Mucosa of stomach (tissue), 1 donor: ENCODE data around the gene MMP12.
"Not testable (repeated sequence)": the region's sequence is repeated elsewhere in the genome, so short reads cannot be mapped to it uniquely, and the experiment has no call there.

Experiments
- H3K27me3 ChIP-seq: one replicate; pipeline ENCODE4 v1.7.0; 2013; ENCODE audit warnings: mild to moderate bottlenecking, low read length; ENCODE audit not compliant: control insufficient read depth, insufficient read depth
- H3K36me3 ChIP-seq: one replicate; pipeline ENCODE4 v1.7.0; 2013; ENCODE audit warnings: low read length; ENCODE audit not compliant: control insufficient read depth, insufficient read depth
- H3K4me1 ChIP-seq: one replicate; pipeline ENCODE4 v1.7.0; 2013; ENCODE audit warnings: mild to moderate bottlenecking, low read length; ENCODE audit not compliant: control insufficient read depth, insufficient read depth
- H3K4me3 ChIP-seq: one replicate; pipeline ENCODE4 v1.7.0; 2013; ENCODE audit warnings: low read length
- H3K9ac ChIP-seq: one replicate; pipeline ENCODE4 v1.7.0; 2013; ENCODE audit warnings: mild to moderate bottlenecking, low read length, moderate library complexity
- H3K9me3 ChIP-seq: one replicate; pipeline ENCODE4 v1.7.0; 2013; ENCODE audit warnings: mild to moderate bottlenecking, low read length, moderate library complexity; ENCODE audit not compliant: control insufficient read depth
- donor health status: Pancreatic carcinoma.

Gene MMP12

GRCh38 chr11:102874852-102875251, at the start of gene MMP12:
MMP12 (minus strand) TSS chr11:102874982; CDS start chr11:102874937, 45 bp downstream.
- Histone ChIP-seq H3K9ac (no peak within 1 kb of the TSS), H3K9me3 (no peaks in the 10 kb centered on the region), H3K27me3 (no peaks in the 10 kb centered on the region), H3K36me3 (no peaks in the 10 kb centered on the region), H3K4me1 (no peaks in the 10 kb centered on the region), H3K4me3 (no peak within 1 kb of the TSS)

- no peaks in the 10 kb centered on the region for H3K9me3 ChIP-seq
Observed at GRCh38 chr11:102921587-102922220, 46.9 kb upstream of the MMP12 start.

DNA sequence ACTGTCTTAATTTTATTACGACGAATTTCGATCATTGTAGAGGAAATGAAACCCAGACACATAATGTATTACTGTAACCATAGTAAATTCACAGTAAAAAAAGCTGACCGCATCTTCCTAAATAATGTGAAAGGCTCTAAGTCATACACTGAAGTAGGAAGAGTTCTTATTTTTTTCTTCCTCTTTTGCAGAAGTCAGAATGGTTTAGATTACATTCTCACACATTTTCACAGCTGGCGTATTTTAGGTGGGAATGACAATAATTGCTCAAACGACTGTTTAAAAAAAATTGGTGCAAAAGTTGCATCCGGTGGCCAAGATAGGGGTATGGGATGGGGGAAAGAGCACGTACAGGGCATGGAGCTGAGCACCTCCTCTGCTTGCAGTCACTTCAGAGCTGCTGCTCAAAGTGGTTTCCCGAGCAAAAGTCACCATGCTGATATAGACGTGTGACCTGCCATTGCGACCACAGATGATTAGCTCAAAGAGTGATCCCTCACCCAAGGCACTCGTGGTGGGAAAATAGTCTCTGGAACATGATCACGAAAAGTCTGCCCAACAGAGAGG, 45.4 kb upstream of the MMP12 start:
- peaks cover 18% of the 10 kb centered on the region for H3K4me1 ChIP-seq
- no peaks in the 10 kb centered on the region for H3K36me3 ChIP-seq

More at GRCh38 chr11:102921587-102922220, 46.9 kb upstream of the MMP12 start:
- no peaks in the 10 kb centered on the region for H3K27me3 ChIP-seq
- H3K9ac ChIP-seq: no peak overlapping the region
- no peaks in the 10 kb centered on the region for H3K36me3 ChIP-seq
- no peak overlapping the region for H3K4me3 ChIP-seq
- peaks cover 31% of the 10 kb centered on the region for H3K4me1 ChIP-seq

DNA sequence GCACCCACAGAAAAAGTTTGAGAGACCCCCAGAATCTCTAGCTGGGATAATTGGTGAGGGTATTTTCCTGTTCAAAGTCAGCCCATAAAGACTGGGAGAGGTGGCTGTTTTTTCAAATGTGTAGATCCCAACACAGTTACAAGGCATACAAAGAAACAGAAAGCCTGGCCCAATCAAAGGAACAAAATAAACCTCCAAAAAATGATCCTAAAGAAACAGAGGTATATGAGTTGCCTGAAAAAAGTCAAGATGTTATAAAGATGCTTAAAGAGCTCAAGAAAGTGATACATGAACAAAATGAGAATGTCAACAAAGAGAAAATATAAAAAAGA, 40.2 kb upstream of the MMP12 start:
- Histone ChIP-seq H3K4me3 (no peak overlapping the region), H3K4me1 (peaks cover 13% of the 10 kb centered on the region), H3K9me3 (no peaks in the 10 kb centered on the region), H3K9ac (no peak overlapping the region), H3K27me3 (no peaks in the 10 kb centered on the region), H3K36me3 (no peaks in the 10 kb centered on the region)

More for the DNA sequence above, 45.4 kb upstream of the MMP12 start:
- Histone ChIP-seq H3K27me3 (no peaks in the 10 kb centered on the region), H3K4me3 (no peak overlapping the region), H3K9ac (no peak overlapping the region), H3K9me3 (no peaks in the 10 kb centered on the region)

DNA sequence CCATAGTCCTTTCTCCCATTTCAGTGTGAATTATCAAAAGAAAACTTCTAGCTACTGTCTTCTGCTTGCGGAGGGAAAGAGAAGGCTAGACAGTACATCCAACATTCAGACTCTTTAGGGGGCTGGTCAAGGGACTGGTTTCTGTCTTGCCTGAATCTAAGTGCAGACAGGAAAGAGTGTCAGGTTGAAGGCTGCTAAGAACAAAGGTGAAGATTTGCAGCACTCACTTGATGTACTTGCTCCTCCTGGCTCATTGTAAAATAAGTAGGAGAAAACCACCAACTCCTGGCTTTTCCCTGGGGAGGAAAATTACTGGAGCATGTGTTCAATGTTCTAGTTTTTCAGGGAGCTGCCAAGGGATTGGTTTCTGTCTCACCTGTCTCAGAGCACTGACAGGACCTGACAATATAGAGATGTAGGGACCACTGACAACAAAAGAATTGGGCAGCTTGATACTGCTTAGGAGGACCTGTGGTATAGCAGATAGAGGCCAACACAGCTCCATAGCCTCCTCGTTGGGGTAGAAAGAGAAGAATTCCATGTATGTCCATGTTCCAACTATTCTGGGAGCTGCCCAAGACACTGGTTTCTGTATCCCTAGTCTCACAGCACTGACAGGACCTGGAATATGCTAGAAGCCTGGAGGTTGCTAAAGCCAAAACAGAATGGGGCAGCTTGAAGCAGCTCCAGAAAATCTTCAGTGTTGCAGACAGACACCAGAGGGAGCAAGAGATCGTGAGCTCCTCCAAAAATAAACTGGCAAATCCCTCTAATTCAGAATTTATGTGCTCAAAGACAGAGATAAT, 39.7 kb upstream of the MMP12 start:
- Histone ChIP-seq H3K9me3 (no peaks in the 10 kb centered on the region), H3K27me3 (no peaks in the 10 kb centered on the region), H3K4me1 (peaks cover 13% of the 10 kb centered on the region), H3K9ac (no peak overlapping the region), H3K36me3 (no peaks in the 10 kb centered on the region), H3K4me3 (no peak overlapping the region)

DNA sequence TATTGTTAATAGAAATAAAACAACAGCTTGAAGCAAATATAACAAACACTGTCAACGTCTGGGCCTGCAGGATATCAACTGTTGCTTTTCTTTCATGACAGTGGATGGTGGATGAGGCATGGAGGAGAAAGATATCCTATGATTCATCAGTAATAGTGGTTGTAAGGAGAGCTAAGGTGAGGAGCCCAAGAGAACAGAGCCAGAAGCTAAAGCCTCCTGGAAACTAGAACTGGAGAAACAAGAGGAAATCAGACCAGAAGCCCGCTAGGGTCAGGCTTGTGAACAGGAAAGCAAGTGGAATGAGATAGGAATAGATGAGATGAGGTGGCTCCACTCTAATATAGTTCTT, 37.7 kb upstream of the MMP12 start:
- Histone ChIP-seq H3K9ac (no peak overlapping the region), H3K9me3 (no peaks in the 10 kb centered on the region), H3K4me3 (no peak overlapping the region), H3K4me1 (peaks cover 13% of the 10 kb centered on the region), H3K36me3 (no peaks in the 10 kb centered on the region), H3K27me3 (no peaks in the 10 kb centered on the region)

GRCh38 chr11:102911758-102912481, 37.1 kb upstream of the MMP12 start:
- Histone ChIP-seq H3K4me1 (peaks cover 13% of the 10 kb centered on the region), H3K27me3 (no peaks in the 10 kb centered on the region), H3K4me3 (no peak overlapping the region), H3K9me3 (no peaks in the 10 kb centered on the region), H3K36me3 (no peaks in the 10 kb centered on the region), H3K9ac (no peak overlapping the region)

DNA sequence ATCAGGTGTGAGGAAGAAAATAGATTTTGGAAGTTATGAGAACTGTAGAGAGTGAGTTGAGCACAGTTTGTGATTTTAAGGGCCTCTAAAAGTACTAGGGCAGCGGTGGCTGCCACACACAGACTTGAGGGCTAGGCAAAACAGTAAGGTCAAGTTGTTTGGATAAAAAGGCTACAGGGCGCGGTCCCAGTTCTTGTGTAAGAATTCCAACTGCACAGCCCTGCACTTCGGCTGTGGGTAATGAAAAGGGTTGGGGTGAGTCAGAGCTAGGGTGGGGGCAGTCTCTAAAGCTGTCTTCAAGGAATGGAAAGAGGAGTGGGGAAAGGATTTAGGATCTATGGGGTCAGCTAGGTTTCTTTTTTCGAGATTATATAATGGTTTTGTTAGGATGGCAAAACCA, 31.1 kb upstream of the MMP12 start:
- H3K27me3 ChIP-seq, H3K4me1 ChIP-seq: not testable (repeated sequence)

GRCh38 chr11:102903895-102904294, 29.1 kb upstream of the MMP12 start:
- H3K27me3 ChIP-seq, H3K36me3 ChIP-seq, H3K9me3 ChIP-seq, H3K4me1 ChIP-seq, H3K9ac ChIP-seq, H3K4me3 ChIP-seq: not testable (repeated sequence)

More for the DNA sequence above, 31.1 kb upstream of the MMP12 start:
- not testable (repeated sequence) for H3K36me3 ChIP-seq, H3K4me3 ChIP-seq, H3K9ac ChIP-seq, H3K9me3 ChIP-seq

DNA sequence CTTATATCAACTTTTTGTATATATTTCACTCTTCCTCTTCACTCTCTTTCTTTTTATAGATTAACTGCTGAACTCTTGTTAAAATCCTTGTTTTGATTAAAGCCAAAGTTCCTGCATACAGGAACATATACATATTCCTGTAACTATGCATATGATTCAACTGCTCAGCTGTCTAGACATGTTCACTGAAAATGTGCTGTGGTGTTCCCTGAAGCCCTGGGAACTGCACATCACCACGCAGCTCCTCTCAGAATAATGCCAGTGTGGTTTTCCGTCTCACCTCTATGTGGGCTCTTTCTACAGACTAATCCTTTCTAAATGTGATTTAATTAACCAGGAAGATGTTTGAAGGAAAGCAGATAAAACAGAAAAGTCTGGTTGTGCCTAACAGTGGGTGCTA, 25.6 kb upstream of the MMP12 start:
- H3K36me3 ChIP-seq: no peaks in the 10 kb centered on the region
- no peak overlapping the region for H3K4me3 ChIP-seq
- no peaks in the 10 kb centered on the region for H3K9me3 ChIP-seq
- H3K9ac ChIP-seq: no peak overlapping the region
- H3K4me1 ChIP-seq: no peaks in the 10 kb centered on the region
- H3K27me3 ChIP-seq: no peaks in the 10 kb centered on the region

GRCh38 chr11:102891736-102892135, 17.0 kb upstream of the MMP12 start:
- no peaks in the 10 kb centered on the region for H3K4me1 ChIP-seq
- no peaks in the 10 kb centered on the region for H3K9me3 ChIP-seq
- H3K36me3 ChIP-seq: no peaks in the 10 kb centered on the region
- H3K27me3 ChIP-seq: no peaks in the 10 kb centered on the region
- no peak overlapping the region for H3K4me3 ChIP-seq
- no peak overlapping the region for H3K9ac ChIP-seq

DNA sequence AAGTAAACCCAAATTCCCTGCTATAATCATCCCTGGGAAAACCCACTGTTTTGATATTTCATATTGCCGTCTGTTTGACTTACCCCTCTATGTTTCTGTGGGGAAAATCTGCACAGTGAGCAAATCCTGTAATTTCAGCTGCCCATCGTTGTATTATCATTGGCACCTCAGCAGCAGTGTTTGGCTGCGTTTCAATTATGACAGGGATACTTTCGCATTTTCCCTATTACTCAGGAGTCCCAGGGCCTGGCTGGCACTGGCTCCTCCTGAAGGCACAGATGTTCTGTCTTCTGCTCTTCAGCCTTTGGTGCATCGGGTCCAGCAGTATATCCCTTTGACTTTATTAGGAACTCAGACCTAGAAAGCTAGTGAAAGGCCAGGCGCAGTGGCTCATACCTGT, 12.2 kb upstream of the MMP12 start:
- Histone ChIP-seq H3K9me3 (no peaks in the 10 kb centered on the region), H3K27me3 (no peaks in the 10 kb centered on the region), H3K9ac (no peak overlapping the region), H3K36me3 (no peaks in the 10 kb centered on the region), H3K4me1 (peaks cover 5% of the 10 kb centered on the region), H3K4me3 (no peak overlapping the region)
